Measurements from ENCODE around the gene IGFN1. TPM values are rescaled to one million over a fixed set of nuclear protein-coding genes. Genes with fewer than 3 reads are reported as not detected.

The IGFN1 gene
- total RNA-seq, 1 donor from 2014 or later, result not detected

DNA sequence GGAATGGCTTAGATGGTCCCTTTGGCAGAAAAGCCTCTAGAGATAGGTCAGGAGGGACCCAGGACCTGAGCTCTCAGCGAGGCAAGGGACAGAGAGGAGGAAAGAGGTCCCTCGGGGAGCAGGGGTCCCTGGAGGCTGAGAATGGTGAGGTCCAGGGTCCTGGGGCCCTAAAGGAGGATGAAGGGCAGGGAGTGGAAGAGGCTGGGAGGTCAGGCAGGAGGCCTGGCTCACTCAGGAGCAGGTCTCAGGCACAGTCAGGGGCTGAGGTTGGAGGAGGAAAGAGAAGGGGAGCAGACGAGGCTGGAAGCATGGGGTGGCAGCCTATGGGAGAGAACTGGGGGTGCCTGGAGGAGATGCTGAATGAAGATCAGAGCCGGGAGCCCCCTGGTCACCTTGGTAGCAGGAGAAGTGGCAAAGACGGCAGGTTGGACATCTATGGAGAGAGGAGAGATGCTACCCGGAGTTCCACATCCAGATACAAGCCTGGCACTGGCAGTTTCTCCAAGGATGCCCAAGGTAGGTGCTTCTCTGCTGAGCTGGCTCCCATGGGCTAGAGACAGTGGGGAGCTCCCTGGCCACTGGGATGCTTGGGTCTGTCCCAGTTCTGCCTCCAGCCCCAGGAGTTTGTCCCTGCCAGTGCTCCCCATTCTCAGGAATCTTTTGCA, 22.6 kb downstream of the IGFN1 start:
- ATAC-seq (no peak), DNase-seq (ENCODE audit: missing footprints) (no peak)
- intact Hi-C loops (cut with DNase I), result no loop called here

DNA sequence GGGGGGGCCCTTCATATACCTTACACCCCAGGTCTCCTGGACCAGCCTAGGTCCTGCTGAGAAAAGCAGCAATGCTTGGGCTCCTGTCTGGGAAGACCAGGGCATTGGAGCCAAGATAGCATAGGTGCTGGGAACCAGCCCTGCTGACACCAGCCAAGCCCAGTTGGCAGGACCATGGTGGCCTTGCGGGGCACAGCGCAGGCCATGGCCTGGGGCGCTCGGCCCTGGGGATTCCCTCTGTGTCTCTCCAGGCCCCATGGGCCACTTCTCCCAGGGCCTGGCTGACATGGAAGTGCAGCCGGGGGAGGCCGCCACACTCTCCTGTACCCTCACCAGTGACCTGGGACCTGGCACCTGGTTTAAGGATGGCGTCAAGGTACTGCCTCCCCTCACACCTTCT, 23.3 kb downstream of the IGFN1 start:
- ATAC-seq (no peak), DNase-seq (ENCODE audit: missing footprints) (no peak)
- intact Hi-C loops (cut with DNase I), result no loop called here

DNA sequence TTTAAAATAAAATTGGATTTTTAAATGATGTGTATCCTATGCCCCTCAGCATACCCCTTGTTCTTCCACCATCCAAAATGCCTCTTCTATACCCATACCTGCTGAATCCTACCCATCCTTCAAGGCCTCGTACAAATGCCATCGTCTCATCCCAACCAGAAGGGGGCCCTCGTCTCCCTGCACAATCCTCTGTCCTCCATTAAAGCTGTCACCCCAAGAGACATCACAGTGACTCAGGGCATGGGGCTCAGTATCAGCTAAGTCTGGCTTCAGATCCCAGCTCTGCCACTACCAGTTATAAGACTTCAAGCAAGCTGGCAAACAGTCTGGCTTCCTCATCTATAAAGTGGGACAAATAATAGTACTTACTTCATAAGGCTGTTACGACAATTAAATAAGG, 23.8 kb downstream of the IGFN1 start:
- intact Hi-C loops (cut with DNase I), result no loop called here
- no peak for ATAC-seq
- DNase-seq (ENCODE audit: missing footprints), result no peak

- intact Hi-C loops (cut with DNase I), result no loop called here
- DNase-seq (ENCODE audit: missing footprints) (no peak), ATAC-seq (no peak)
Observed at GRCh38 chr1:201214886-201215285, 24.3 kb downstream of the IGFN1 start.

DNA sequence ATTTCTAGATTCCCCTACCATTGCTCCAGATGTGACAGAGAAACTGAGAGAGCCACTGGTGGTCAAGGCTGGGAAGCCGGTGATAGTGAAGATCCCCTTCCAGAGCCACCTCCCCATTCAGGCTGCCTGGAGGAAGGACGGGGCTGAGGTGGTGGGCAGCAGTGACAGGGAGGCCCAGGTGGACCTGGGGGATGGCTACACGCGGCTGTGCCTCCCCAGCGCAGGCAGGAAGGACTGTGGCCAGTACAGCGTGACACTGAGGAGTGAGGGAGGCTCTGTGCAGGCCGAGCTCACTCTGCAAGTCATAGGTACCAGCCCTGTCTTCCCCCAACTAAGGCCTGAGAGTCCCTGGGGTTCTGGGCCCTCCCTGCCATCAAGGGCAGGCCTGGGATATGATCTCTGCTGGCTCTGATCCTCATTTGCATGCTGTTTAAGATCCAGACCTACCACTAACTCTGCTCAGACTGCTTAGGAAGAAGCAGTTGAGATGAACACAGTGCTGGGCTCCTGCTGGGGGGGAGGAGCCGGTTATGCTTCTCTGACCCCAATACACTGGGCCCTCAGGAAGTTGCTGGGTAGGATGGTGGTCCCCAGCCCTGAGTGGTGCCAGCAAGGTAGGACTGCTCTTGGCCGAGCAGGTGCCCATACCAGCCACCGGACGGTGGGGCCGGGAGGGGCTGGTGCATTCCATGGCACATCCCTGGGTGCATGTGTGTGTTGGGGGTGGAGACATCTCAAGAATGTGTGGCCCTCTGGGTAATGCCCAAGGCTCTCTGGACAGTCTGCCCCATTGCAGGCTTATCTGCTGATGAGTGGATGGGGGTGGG, 25.1 kb downstream of the IGFN1 start:
- ATAC-seq (no peak), DNase-seq (ENCODE audit: missing footprints) (no peak)
- intact Hi-C loops (cut with DNase I), result no loop called here

- ATAC-seq (no peak), DNase-seq (ENCODE audit: missing footprints) (no peak)
- intact Hi-C loops (cut with DNase I), result no loop called here
Observed at GRCh38 chr1:201216395-201217085, 25.9 kb downstream of the IGFN1 start.

DNA sequence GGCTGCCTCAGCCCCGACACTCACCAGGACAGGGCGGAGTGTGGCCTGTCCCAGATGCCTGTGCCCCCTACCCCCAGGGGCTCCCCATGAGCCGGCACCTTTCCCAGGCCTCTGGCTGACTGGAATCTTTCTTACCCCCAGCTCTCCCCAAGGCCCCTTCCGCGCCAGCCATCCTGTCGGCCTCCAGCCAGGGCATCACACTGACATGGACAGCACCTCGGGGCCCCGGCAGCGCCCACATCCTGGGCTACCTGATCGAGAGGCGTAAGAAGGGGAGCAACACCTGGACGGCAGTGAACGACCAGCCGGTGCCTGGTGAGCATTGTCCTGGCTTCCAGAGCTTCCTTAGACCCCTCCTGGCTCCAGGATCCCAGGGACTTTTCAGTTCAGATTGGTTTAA, 26.5 kb downstream of the IGFN1 start:
- DNase-seq (ENCODE audit: missing footprints), result no peak
- intact Hi-C loops (cut with DNase I), result no loop called here
- no peak for ATAC-seq

GRCh38 chr1:201217851-201218250, 27.2 kb downstream of the IGFN1 start:
- DNase-seq (ENCODE audit: missing footprints), result no peak
- intact Hi-C loops (cut with DNase I), result no loop called here
- no peak for ATAC-seq

GRCh38 chr1:201218409-201218808, 27.8 kb downstream of the IGFN1 start:
- no peak for DNase-seq (ENCODE audit: missing footprints)
- no peak for ATAC-seq
- intact Hi-C loops (cut with DNase I), result no loop called here

DNA sequence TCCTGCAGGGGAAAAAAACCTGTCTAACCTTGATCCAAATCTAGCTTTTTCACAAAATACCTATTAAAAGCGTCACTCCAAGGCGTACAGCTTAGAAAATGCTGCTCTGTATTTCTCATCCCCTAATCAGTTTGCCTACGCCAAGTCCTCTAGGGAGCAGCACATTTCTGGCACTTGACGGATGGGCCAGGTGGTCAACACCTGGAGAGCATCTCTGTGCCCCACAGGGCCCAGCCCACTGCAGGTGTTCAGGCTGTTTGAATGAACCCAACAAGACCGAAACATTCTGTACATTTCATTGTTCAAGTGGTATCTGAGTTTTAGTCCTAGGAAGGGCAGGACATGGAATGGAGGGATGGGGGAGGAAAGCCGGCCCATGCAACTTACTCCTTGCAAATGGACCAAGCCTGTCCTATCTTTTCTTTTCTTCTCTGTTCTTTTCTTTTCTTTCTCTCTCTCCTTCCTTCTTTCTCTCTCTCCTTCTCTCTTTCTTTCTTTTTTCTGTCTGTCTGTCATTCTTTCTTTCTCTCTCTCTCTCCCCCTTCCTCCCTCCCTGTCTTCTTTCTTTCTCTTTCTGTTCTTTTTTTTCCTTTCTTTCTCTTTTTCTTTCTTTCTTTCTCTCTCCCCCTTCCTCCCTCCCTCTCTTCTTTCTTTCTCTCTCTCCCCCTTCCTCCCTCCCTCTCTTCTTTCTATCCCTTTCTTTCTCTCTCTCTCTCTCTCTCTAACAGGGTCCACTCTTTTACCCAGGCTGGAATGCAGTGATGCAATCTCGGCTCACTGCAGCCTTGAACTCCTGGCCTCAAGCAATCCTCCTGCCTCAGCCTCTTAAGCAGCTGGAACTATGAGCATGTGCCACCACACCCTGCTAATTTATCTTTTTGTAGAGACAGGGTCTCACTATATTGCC, 29.1 kb downstream of the IGFN1 start:
- no peak for DNase-seq (ENCODE audit: missing footprints)
- ATAC-seq, result no peak
- intact Hi-C loops (cut with DNase I), result loop anchor here (10.0 kb wide), 1 partner anchor 135 kb away; no protein-coding TSS in a partner anchor

DNA sequence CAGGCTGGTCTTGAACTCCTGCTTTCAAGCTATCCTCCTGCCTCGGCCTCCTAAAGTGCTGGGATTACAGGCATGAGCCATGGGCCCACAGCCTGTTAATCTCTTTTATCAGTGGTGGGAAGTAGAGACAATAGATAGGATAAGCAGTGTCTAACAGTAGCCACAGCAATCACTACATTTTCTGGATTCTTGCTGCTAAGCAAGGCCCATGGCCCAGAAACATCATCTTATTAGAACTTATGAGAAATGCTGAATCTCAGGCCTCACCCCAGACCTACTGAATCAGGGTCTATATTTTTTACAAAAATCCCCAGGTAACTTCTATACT, 29.7 kb downstream of the IGFN1 start:
- intact Hi-C loops (cut with DNase I), result loop anchor here (10.0 kb wide), 1 partner anchor 136 kb away; no protein-coding TSS in a partner anchor
- no peak for ATAC-seq
- DNase-seq (ENCODE audit: missing footprints), result no peak

DNA sequence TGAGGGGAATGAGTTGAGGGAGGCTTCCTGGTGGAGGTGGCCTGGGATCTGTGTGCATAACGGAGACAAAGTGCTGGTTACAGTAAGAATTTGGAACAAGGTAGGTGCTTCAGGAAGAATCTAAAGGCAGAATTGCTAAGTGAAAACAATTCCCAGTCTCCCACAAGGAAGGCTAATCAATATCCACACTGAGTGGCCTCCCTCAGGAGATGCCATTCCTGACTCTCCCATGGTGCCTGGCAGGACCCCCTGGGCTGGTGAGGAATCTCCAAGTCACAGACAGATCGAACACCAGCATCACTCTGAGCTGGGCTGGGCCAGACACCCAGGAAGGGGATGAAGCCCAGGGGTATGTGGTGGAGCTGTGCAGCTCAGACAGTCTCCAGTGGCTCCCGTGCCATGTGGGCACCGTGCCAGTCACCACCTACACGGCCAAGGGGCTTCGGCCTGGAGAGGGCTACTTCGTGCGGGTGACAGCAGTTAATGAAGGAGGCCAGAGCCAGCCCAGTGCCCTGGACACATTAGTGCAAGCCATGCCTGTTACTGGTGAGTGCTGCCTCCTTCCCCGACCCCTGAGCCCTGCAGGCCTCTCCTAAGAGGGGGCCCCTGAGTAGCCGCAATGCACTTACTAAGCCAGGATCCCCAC, 30.7 kb downstream of the IGFN1 start:
- DNase-seq (ENCODE audit: missing footprints) (no peak), ATAC-seq (no peak)
- intact Hi-C loops (cut with DNase I), result loop anchor here (10.0 kb wide), 1 partner anchor 137 kb away; no protein-coding TSS in a partner anchor

- intact Hi-C loops (cut with DNase I), result loop anchor here (2.0 to 10.0 kb wide), 3 partner anchors 67 to 249 kb away; partner anchors contain the start of gene TMEM9
- DNase-seq (ENCODE audit: missing footprints) (no peak), ATAC-seq (no peak)
Observed at GRCh38 chr1:201222125-201222524, 31.5 kb downstream of the IGFN1 start.

GRCh38 chr1:201223852-201224665, 33.4 kb downstream of the IGFN1 start:
- intact Hi-C loops (cut with DNase I), result loop anchor here (2.0 to 10.0 kb wide), 3 partner anchors 69 to 251 kb away; partner anchors contain the start of gene TMEM9
- DNase-seq (ENCODE audit: missing footprints), result no peak
- ATAC-seq, result no peak

- intact Hi-C loops (cut with DNase I), result loop anchor here (10.0 kb wide), 1 partner anchor 140 kb away; no protein-coding TSS in a partner anchor
- DNase-seq (ENCODE audit: missing footprints), result no peak
- no peak for ATAC-seq
Observed at GRCh38 chr1:201224666-201225370, 34.2 kb downstream of the IGFN1 start.

DNA sequence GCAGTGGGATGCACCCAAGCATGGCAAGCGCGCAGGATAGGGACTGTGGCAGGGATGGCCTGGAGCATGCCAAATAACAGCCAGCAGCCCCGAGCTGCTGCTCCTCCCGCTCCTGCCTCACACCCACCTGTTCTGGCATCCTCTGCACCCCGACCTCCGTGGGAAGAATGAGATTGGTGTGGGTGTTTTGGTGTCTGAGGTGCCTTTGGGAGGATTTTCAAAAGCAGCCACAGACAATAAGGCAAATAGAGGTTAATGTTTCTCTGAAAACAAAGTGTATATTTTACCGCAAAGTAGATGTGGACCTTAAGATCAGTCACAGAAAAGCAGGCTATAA, 35.5 kb downstream of the IGFN1 start:
- intact Hi-C loops (cut with DNase I), result loop anchor here (10.0 kb wide), 1 partner anchor 141 kb away; no protein-coding TSS in a partner anchor
- no peak for ATAC-seq
- DNase-seq (ENCODE audit: missing footprints), result no peak

Measured in Right ventricle myocardium inferior (tissue), 1 donor.